ENCODE results near the gene BEAN1. TPM values are rescaled to one million over a fixed set of nuclear protein-coding genes. Genes with fewer than 3 reads are reported as not detected.

Gene BEAN1
- total and polyA plus RNA-seq, 10 donors: 0.21 to 0.68 (median 0.42) TPM; not detected in 3

DNA sequence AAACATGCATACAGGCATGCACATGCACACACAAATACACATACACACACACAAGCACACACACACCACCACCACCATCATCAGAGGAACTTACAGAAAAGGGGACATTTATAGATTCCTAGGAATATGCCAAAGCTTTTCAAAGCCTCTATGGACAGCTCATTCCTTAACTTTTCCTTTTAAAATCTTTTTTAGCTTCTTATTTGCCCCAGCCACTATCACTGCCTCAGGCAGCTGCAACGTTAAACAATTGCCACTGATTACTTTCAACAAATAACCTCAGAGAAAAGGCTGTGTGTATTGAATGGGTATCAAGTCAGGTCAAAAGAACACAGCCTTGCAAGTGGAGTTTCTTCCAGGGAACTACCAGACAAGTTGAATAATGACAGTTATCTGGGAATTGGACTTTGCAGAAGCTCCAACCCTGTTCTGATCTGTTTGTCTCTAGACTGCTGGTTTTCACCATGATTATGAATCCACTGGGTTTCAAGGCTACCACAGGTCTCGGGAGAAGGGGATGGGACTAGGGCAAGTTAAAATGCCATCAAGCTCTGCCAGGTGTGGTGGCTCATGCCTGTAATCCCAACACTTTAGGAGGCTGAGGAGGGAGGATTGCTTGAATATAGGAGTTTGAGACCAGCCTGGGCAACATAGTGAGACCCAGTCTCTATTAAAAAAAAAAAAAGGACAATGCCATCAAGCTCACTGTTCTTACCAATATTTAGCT, 21.9 kb upstream of the BEAN1 start:
- Histone ChIP-seq H3K4me3 (no peak overlapping the region), H3K9me3 (no peaks in the 10 kb centered on the region), H3K27me3 (replicated peaks in 1 of 7) (peaks cover 0 to 20% (median 0%) of the 10 kb centered on the region in 7 donors), H3K36me3 (peaks cover 0 to 12% (median 0%) of the 10 kb centered on the region in 6 donors), H3K4me1 (peaks cover 7 to 37% (median 33%) of the 10 kb centered on the region in 6 donors), H3K27ac (no peak overlapping the region)
- TF ChIP-seq CTCF (IDR thresholded peaks at IDR 0.05 in 8 of 11, conservative IDR thresholded peaks at IDR 0.05 in 3 of 11) (no peak), POLR2A (IDR thresholded peaks at IDR 0.05) (no peak), POLR2AphosphoS5 (IDR thresholded peaks at IDR 0.05) (no peak)
- no peak for DNase-seq
- intact Hi-C loops (cut with DNase I; ENCODE audit: low total_unique reads): loop anchor here (5.0 kb wide), 1 partner anchor 197 kb away; the partner anchor contains the start of gene CMTM3
- WGBS, 5 donors: 79 to 94% (median 87%) methylated on average over 2 of the region's 2 CpGs

DNA sequence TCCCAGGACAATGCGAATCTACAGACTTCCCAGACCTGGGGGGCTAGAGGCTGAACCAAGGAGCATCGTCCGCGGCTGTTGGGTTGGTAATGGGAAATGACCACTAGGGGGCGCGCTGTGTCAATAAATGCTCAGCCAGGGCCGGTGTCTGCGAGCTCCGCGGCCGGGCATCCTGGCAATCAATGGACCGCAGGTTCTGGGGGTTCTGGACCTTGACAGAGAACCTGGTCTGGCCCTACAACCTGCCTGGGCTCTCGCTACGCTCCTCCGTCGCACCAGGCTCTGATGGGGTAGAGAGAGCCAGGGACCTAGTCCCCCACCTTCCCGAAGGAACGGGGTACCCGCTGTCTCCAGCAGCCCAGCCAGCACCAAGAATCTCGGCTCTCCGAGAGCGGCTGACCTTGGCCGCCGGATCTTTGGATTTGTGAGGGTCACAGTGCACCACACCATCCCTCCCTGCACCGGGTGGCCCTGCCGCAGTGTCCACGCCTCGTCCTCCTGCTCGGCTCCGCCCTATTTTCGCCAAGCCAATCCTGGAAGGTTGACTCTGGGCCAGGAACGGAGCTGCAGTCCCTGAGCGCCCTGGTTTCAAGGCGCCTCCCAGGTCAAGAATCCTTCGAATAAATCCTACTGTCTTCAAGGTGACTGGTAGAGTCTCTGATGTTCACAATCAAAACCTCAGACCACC, 20.4 kb upstream of the BEAN1 start:
- TF ChIP-seq POLR2AphosphoS5 (IDR thresholded peaks at IDR 0.05) (peak; percentile 25 to 78 (median 72)), POLR2A (IDR thresholded peaks at IDR 0.05) (no peak), CTCF (IDR thresholded peaks at IDR 0.05 in 8 of 11, conservative IDR thresholded peaks at IDR 0.05 in 3 of 11) (peak; percentile 76 to 94 (median 90))
- peak; percentile 96 for DNase-seq
- WGBS, 5 donors: 1 to 3% (median 2%) methylated on average over 13 to 35 of the region's 35 CpGs
- Histone ChIP-seq H3K9me3 (peaks cover 0 to 3% (median 0%) of the 10 kb centered on the region in 8 donors), H3K4me3 (peak overlapping the region; percentile 24 to 74 (median 42)), H3K27me3 (replicated peaks in 1 of 7) (peaks cover 0 to 20% (median 0%) of the 10 kb centered on the region in 7 donors), H3K4me1 (peaks cover 7 to 37% (median 33%) of the 10 kb centered on the region in 6 donors), H3K27ac (peak overlapping the region in 5 of 8 donors; percentile 44 to 80 (median 65)), H3K36me3 (peaks cover 0 to 23% (median 0%) of the 10 kb centered on the region in 6 donors)
- intact Hi-C loops (cut with DNase I; ENCODE audit: low total_unique reads): loop anchor here (2.0 to 5.0 kb wide), 2 partner anchors 76 to 196 kb away; partner anchors contain the start of gene CMTM3

GRCh38 chr16:66408163-66409048, 18.7 kb upstream of the BEAN1 start:
- H3K9me3 ChIP-seq: peaks cover 0 to 17% (median 10%) of the 10 kb centered on the region in 8 donors
- WGBS, 5 donors: 50 to 71% (median 56%) methylated on average over 5 of the region's 5 CpGs
- DNase-seq: no peak
- peak overlapping the region in 7 of 8 donors; percentile 10 to 80 (median 63) for H3K27ac ChIP-seq
- no peak for TF ChIP-seq CTCF (IDR thresholded peaks at IDR 0.05 in 8 of 11, conservative IDR thresholded peaks at IDR 0.05 in 3 of 11)
- peak in 1 of 3 donors; percentile 46 for TF ChIP-seq POLR2AphosphoS5 (IDR thresholded peaks at IDR 0.05)
- H3K36me3 ChIP-seq: peaks cover 0 to 18% (median 0%) of the 10 kb centered on the region in 6 donors
- H3K4me1 ChIP-seq: peaks cover 7 to 37% (median 33%) of the 10 kb centered on the region in 6 donors
- intact Hi-C loops (cut with DNase I; ENCODE audit: low total_unique reads): loop anchor here (5.0 kb wide), 1 partner anchor 194 kb away; the partner anchor contains the start of gene CMTM3
- peaks cover 0 to 20% (median 0%) of the 10 kb centered on the region in 7 donors for H3K27me3 ChIP-seq (replicated peaks in 1 of 7)
- H3K4me3 ChIP-seq: peak overlapping the region in 3 of 8 donors; percentile 8 to 58 (median 12)

Data from spleen (tissue), 11 donors.